Measurements from ENCODE around the gene USP6.
"Not testable (repeated sequence)": the region's sequence is repeated elsewhere in the genome, so short reads cannot be mapped to it uniquely, and the experiment has no call there.

USP6 gene

GRCh38 chr17:5161793-5162192 lies 46.0 kb downstream of the USP6 start:
- not testable (repeated sequence) for H2BK120ac ChIP-seq (ENCODE audit: low read depth, low read length); H2BK15ac ChIP-seq (ENCODE audit: low read depth, poor library complexity, severe bottlenecking); H3K4me1 ChIP-seq (ENCODE audit: control insufficient read depth, insufficient read depth, low read depth, low read length); H3K18ac ChIP-seq (ENCODE audit: low read depth in 1 of 2, low read length in 2 of 2); H4K8ac ChIP-seq (ENCODE audit: low read length); H3K23ac ChIP-seq (ENCODE audit: low read length in 2 of 2); H3K79me1 ChIP-seq (replicated peaks; ENCODE audit: low read length, poor library complexity, severe bottlenecking); H3K36me3 ChIP-seq (ENCODE audit: control insufficient read depth in 1 of 2, insufficient read depth in 2 of 2, low read depth in 1 of 2, low read length in 2 of 2); H3K4me2 ChIP-seq (ENCODE audit: low read length, poor library complexity, severe bottlenecking); H4K91ac ChIP-seq (ENCODE audit: low read length); H3K9me3 ChIP-seq (ENCODE audit: control insufficient read depth, low read length); H2AK5ac ChIP-seq (ENCODE audit: low read length, severe bottlenecking); H3K4me3 ChIP-seq (ENCODE audit: insufficient read depth in 1 of 2, low read depth in 1 of 2, low read length in 2 of 2); H3K14ac ChIP-seq (ENCODE audit: low read length in 2 of 2); H3K27ac ChIP-seq (ENCODE audit: low read length, poor library complexity, severe bottlenecking); H3K27me3 ChIP-seq (ENCODE audit: control insufficient read depth in 1 of 2, insufficient read depth in 1 of 2, low read length in 2 of 2); H2BK12ac ChIP-seq (ENCODE audit: low read length in 2 of 2); H2AFZ ChIP-seq (ENCODE audit: low read depth, low read length); H3K9ac ChIP-seq (ENCODE audit: low read length); H2BK5ac ChIP-seq (ENCODE audit: low read depth, low read length, poor library complexity, severe bottlenecking); DNase-seq; H3K4ac ChIP-seq (ENCODE audit: low read depth in 1 of 2, low read length in 2 of 2)
- WGBS = 82% methylated on average over 2 of the region's 3 CpGs

GRCh38 chr17:5164436-5164835 lies 48.6 kb downstream of the USP6 start:
- Histone ChIP-seq H2BK12ac (ENCODE audit: low read length in 2 of 2) (no peak overlapping the region), H3K4ac (ENCODE audit: low read depth in 1 of 2, low read length in 2 of 2) (no peak overlapping the region), H3K4me1 (ENCODE audit: control insufficient read depth, insufficient read depth, low read depth, low read length) (peaks cover 4% of the 10 kb centered on the region), H3K14ac (ENCODE audit: low read length in 2 of 2) (no peak overlapping the region), H3K9me3 (ENCODE audit: control insufficient read depth, low read length) (no peaks in the 10 kb centered on the region), H3K27me3 (ENCODE audit: control insufficient read depth in 1 of 2, insufficient read depth in 1 of 2, low read length in 2 of 2) (no peaks in the 10 kb centered on the region), H4K8ac (ENCODE audit: low read length) (no peak overlapping the region), H4K91ac (ENCODE audit: low read length) (no peak overlapping the region), H2AFZ (ENCODE audit: low read depth, low read length) (no peak overlapping the region), H3K4me2 (ENCODE audit: low read length, poor library complexity, severe bottlenecking) (no peak overlapping the region), H3K23ac (ENCODE audit: low read length in 2 of 2) (no peak overlapping the region), H3K79me1 (replicated peaks; ENCODE audit: low read length, poor library complexity, severe bottlenecking) (no peaks in the 10 kb centered on the region), H2BK5ac (ENCODE audit: low read depth, low read length, poor library complexity, severe bottlenecking) (no peak overlapping the region), H3K4me3 (ENCODE audit: insufficient read depth in 1 of 2, low read depth in 1 of 2, low read length in 2 of 2) (no peak overlapping the region), H3K27ac (ENCODE audit: low read length, poor library complexity, severe bottlenecking) (no peak overlapping the region), H3K36me3 (ENCODE audit: control insufficient read depth in 1 of 2, insufficient read depth in 2 of 2, low read depth in 1 of 2, low read length in 2 of 2) (no peaks in the 10 kb centered on the region), H2BK120ac (ENCODE audit: low read depth, low read length) (no peak overlapping the region), H3K18ac (ENCODE audit: low read depth in 1 of 2, low read length in 2 of 2) (no peak overlapping the region), H2BK15ac (ENCODE audit: low read depth, poor library complexity, severe bottlenecking) (no peak overlapping the region), H2AK5ac (ENCODE audit: low read length, severe bottlenecking) (no peak overlapping the region), H3K9ac (ENCODE audit: low read length) (no peak overlapping the region)
- no peak for DNase-seq
- 91% methylated on average over 5 of the region's 6 CpGs for WGBS

- not testable (repeated sequence) for H2BK12ac ChIP-seq (ENCODE audit: low read length in 2 of 2); H3K4me2 ChIP-seq (ENCODE audit: low read length, poor library complexity, severe bottlenecking); H3K4me1 ChIP-seq (ENCODE audit: control insufficient read depth, insufficient read depth, low read depth, low read length); H2BK5ac ChIP-seq (ENCODE audit: low read depth, low read length, poor library complexity, severe bottlenecking); H3K79me1 ChIP-seq (replicated peaks; ENCODE audit: low read length, poor library complexity, severe bottlenecking); H3K9me3 ChIP-seq (ENCODE audit: control insufficient read depth, low read length); H3K14ac ChIP-seq (ENCODE audit: low read length in 2 of 2); H2AFZ ChIP-seq (ENCODE audit: low read depth, low read length); H4K8ac ChIP-seq (ENCODE audit: low read length); H4K91ac ChIP-seq (ENCODE audit: low read length); H2BK15ac ChIP-seq (ENCODE audit: low read depth, poor library complexity, severe bottlenecking); H3K23ac ChIP-seq (ENCODE audit: low read length in 2 of 2); H3K9ac ChIP-seq (ENCODE audit: low read length); H2BK120ac ChIP-seq (ENCODE audit: low read depth, low read length); H3K27me3 ChIP-seq (ENCODE audit: control insufficient read depth in 1 of 2, insufficient read depth in 1 of 2, low read length in 2 of 2); H3K18ac ChIP-seq (ENCODE audit: low read depth in 1 of 2, low read length in 2 of 2); H3K36me3 ChIP-seq (ENCODE audit: control insufficient read depth in 1 of 2, insufficient read depth in 2 of 2, low read depth in 1 of 2, low read length in 2 of 2); H3K4me3 ChIP-seq (ENCODE audit: insufficient read depth in 1 of 2, low read depth in 1 of 2, low read length in 2 of 2); H3K4ac ChIP-seq (ENCODE audit: low read depth in 1 of 2, low read length in 2 of 2)
- H2AK5ac ChIP-seq (ENCODE audit: low read length, severe bottlenecking) = peak overlapping the region; percentile 83
- peak; percentile 47 for DNase-seq
- H3K27ac ChIP-seq (ENCODE audit: low read length, poor library complexity, severe bottlenecking) = peak overlapping the region; percentile 43
- 86% methylated on average over 3 of the region's 7 CpGs for WGBS
These were observed 50.1 kb downstream of the USP6 start for GRCh38 chr17:5165791-5166564.

- not testable (repeated sequence) for H3K4me1 ChIP-seq (ENCODE audit: control insufficient read depth, insufficient read depth, low read depth, low read length); H2AK5ac ChIP-seq (ENCODE audit: low read length, severe bottlenecking); H2BK15ac ChIP-seq (ENCODE audit: low read depth, poor library complexity, severe bottlenecking); H4K91ac ChIP-seq (ENCODE audit: low read length); H3K79me1 ChIP-seq (replicated peaks; ENCODE audit: low read length, poor library complexity, severe bottlenecking); H3K27me3 ChIP-seq (ENCODE audit: control insufficient read depth in 1 of 2, insufficient read depth in 1 of 2, low read length in 2 of 2); H2BK120ac ChIP-seq (ENCODE audit: low read depth, low read length); H2BK5ac ChIP-seq (ENCODE audit: low read depth, low read length, poor library complexity, severe bottlenecking); H3K23ac ChIP-seq (ENCODE audit: low read length in 2 of 2); H2AFZ ChIP-seq (ENCODE audit: low read depth, low read length); H3K4me3 ChIP-seq (ENCODE audit: insufficient read depth in 1 of 2, low read depth in 1 of 2, low read length in 2 of 2); H4K8ac ChIP-seq (ENCODE audit: low read length); H3K9ac ChIP-seq (ENCODE audit: low read length); H3K27ac ChIP-seq (ENCODE audit: low read length, poor library complexity, severe bottlenecking); H3K14ac ChIP-seq (ENCODE audit: low read length in 2 of 2); H3K4ac ChIP-seq (ENCODE audit: low read depth in 1 of 2, low read length in 2 of 2); H3K4me2 ChIP-seq (ENCODE audit: low read length, poor library complexity, severe bottlenecking); H3K18ac ChIP-seq (ENCODE audit: low read depth in 1 of 2, low read length in 2 of 2); DNase-seq; H2BK12ac ChIP-seq (ENCODE audit: low read length in 2 of 2)
- 82% methylated on average over 6 of the region's 7 CpGs for WGBS
- Histone ChIP-seq H3K36me3 (ENCODE audit: control insufficient read depth in 1 of 2, insufficient read depth in 2 of 2, low read depth in 1 of 2, low read length in 2 of 2) (peaks cover 14 to 16% of the 10 kb centered on the region in 2 experiments), H3K9me3 (ENCODE audit: control insufficient read depth, low read length) (peaks cover 46% of the 10 kb centered on the region)
These were observed 59.2 kb downstream of the USP6 start for GRCh38 chr17:5175027-5175426.

Measured in mesenchymal stem cell (in vitro differentiated cells and primary cell).